ENCODE results near the gene TSPEAR. TPM values are rescaled to one million over a fixed set of nuclear protein-coding genes. Genes with fewer than 3 reads are reported as not detected.

TSPEAR gene
- polyA plus RNA-seq, 1 of the 3 experiments (the other 2 are of a cell fraction), result 0.08 TPM

GRCh38 chr21:44453120-44453519, 258.3 kb downstream of the TSPEAR start:
- Histone ChIP-seq H3K9me3 (0 out of 2 replicates have a peak, but pooled peaks cover 3% of the 10 kb centered on the region), H3K9me2 (no peaks in the 10 kb centered on the region), H2AFZ (ENCODE audit: low read depth) (no peak overlapping the region), H3K9ac (no peak overlapping the region), H3K27me3 (ENCODE audit: insufficient read depth) (peaks cover 13% of the 10 kb centered on the region; the same call in 1 of the 2 replicates), H3F3A (replicated peaks; ENCODE audit: insufficient read depth) (peaks cover 16% of the 10 kb centered on the region), H3K36me3 (replicated peaks in 1 of 2; ENCODE audit: control insufficient read depth in 1 of 2, insufficient read depth in 2 of 2, low read length in 1 of 2) (no peaks in the 10 kb centered on the region), H3K4me2 (no peak overlapping the region), H3K4me1 (ENCODE audit: control insufficient read depth in 1 of 2, insufficient read depth in 2 of 2, low read depth in 1 of 2, low read length in 1 of 2) (peaks cover 0 to 35% of the 10 kb centered on the region in 2 experiments; a peak in 1 of 4 replicates), H3K27ac (ENCODE audit: low read depth in 2 of 2, low read length in 1 of 2) (no peak overlapping the region), H4K20me1 (ENCODE audit: insufficient read depth) (no peaks in the 10 kb centered on the region), H3K79me2 (ENCODE audit: insufficient read depth) (no peaks in the 10 kb centered on the region), H3K4me3 (ENCODE audit: low read depth in 2 of 2, low read length in 1 of 2) (no peak overlapping the region)
- TF ChIP-seq RXRA (IDR thresholded peaks at IDR 0.05; ENCODE audit: borderline replicate concordance, low read depth), result no peak
- TF ChIP-seq CHD2 (IDR thresholded peaks at IDR 0.05; ENCODE audit: low read length, partially characterized antibody), result no peak
- TF ChIP-seq FOXJ3 (CRISPR knock-in tag; IDR thresholded peaks at IDR 0.05), result no peak
- TF ChIP-seq EP300 (IDR thresholded peaks at IDR 0.05; ENCODE audit: borderline replicate concordance in 1 of 2, low read depth in 1 of 2, low read length in 1 of 2), result no peak
- TF ChIP-seq POLR2AphosphoS5 (IDR thresholded peaks at IDR 0.05; ENCODE audit: low read depth, low read length), result no peak
- TF ChIP-seq TAF1 (IDR thresholded peaks at IDR 0.05; ENCODE audit: borderline replicate concordance, low read depth, low read length), result no peak
- no peak for TF ChIP-seq JUND (IDR thresholded peaks at IDR 0.05)
- no peak for TF ChIP-seq EZH2phosphoT487 (IDR thresholded peaks at IDR 0.05; ENCODE audit: borderline replicate concordance, low read depth)
- TF ChIP-seq FOXM1 (IDR thresholded peaks at IDR 0.05; ENCODE audit: low read depth), result no peak
- no peak for TF ChIP-seq ZBTB33 (IDR thresholded peaks at IDR 0.05; ENCODE audit: borderline replicate concordance, low read depth)
- ChIA-PET CTCF (no interaction called here), POLR2A (no interaction called here)
- 69% methylated on average over 3 of the region's 3 CpGs for WGBS (ENCODE audit: low lambda C conversion rate)
- no peak for DNase-seq

- H3K27me3 ChIP-seq (ENCODE audit: insufficient read depth), result peaks cover 13% of the 10 kb centered on the region; the same call in 1 of the 2 replicates
- H3K36me3 ChIP-seq (replicated peaks in 1 of 2; ENCODE audit: control insufficient read depth in 1 of 2, insufficient read depth in 2 of 2, low read length in 1 of 2), result no peaks in the 10 kb centered on the region
- H3F3A ChIP-seq (replicated peaks; ENCODE audit: insufficient read depth), result peaks cover 16% of the 10 kb centered on the region
- no peak overlapping the region for H2AFZ ChIP-seq (ENCODE audit: low read depth)
- POLR2A ChIA-PET, result interaction anchor here (1.9 kb wide), 1 partner anchor 12 kb away, joined by 7 read pairs; no protein-coding TSS in a partner anchor
- no peak overlapping the region for H3K9ac ChIP-seq
- H3K9me3 ChIP-seq, result 0 out of 2 replicates have a peak, but pooled peaks cover 3% of the 10 kb centered on the region
- no peak overlapping the region for H3K4me2 ChIP-seq
- no peaks in the 10 kb centered on the region for H4K20me1 ChIP-seq (ENCODE audit: insufficient read depth)
- CTCF ChIA-PET, result interaction anchor here (2.0 kb wide), 1 partner anchor 81 kb away, joined by 7 read pairs; no protein-coding TSS in a partner anchor
- no peak overlapping the region for H3K4me3 ChIP-seq (ENCODE audit: low read depth in 2 of 2, low read length in 1 of 2)
- peaks cover 0 to 31% of the 10 kb centered on the region in 2 experiments; a peak in 1 of 4 replicates for H3K4me1 ChIP-seq (ENCODE audit: control insufficient read depth in 1 of 2, insufficient read depth in 2 of 2, low read depth in 1 of 2, low read length in 1 of 2)
- H3K27ac ChIP-seq (ENCODE audit: low read depth in 2 of 2, low read length in 1 of 2), result peak overlapping the region in 1 of 2 experiments; percentile 92; a peak in 2 of 4 replicates
- no peaks in the 10 kb centered on the region for H3K9me2 ChIP-seq
- whole genome bisulfite sequencing (ENCODE audit: low lambda C conversion rate), result 62% methylated on average over 14 of the region's 14 CpGs
- DNase-seq, result no peak
- H3K79me2 ChIP-seq (ENCODE audit: insufficient read depth), result no peaks in the 10 kb centered on the region
- TF ChIP-seq IRF3 (IDR thresholded peaks at IDR 0.05; ENCODE audit: low read depth, low read length) (no peak), RXRA (IDR thresholded peaks at IDR 0.05; ENCODE audit: borderline replicate concordance, low read depth) (no peak), POLR2AphosphoS5 (IDR thresholded peaks at IDR 0.05; ENCODE audit: low read depth, low read length) (no peak), PBX3 (IDR thresholded peaks at IDR 0.05) (no peak), GATA2 (CRISPR knock-in tag; IDR thresholded peaks at IDR 0.05) (no peak), JUND (IDR thresholded peaks at IDR 0.05) (no peak), SMC3 (IDR thresholded peaks at IDR 0.05; ENCODE audit: low read depth, low read length) (no peak), GABPA (IDR thresholded peaks at IDR 0.05; ENCODE audit: low read depth) (no peak), REST (IDR thresholded peaks at IDR 0.05; ENCODE audit: low read depth, low read length) (no peak), CHD2 (IDR thresholded peaks at IDR 0.05; ENCODE audit: low read length, partially characterized antibody) (no peak), SIN3A (IDR thresholded peaks at IDR 0.05; ENCODE audit: borderline replicate concordance, low read depth, low read length) (no peak), RAD21 (IDR thresholded peaks at IDR 0.05; ENCODE audit: low read length) (no peak)
Observed at GRCh38 chr21:44450999-44451398, 260.4 kb downstream of the TSPEAR start.

Measured in SK-N-SH (cell line).